GM12874 (cell line): ENCODE results near the gene RAI1.

ENCODE experiments used
- TF ChIP-seq, protein P1 (sequence below): IDR thresholded peaks from 2 replicates; pipeline ENCODE4 v1.5.1; 2011; ENCODE audit warnings: low read depth, mild to moderate bottlenecking, control low read depth, low read length, moderate library complexity; ENCODE audit not compliant: insufficient read depth

The RAI1 gene

DNA sequence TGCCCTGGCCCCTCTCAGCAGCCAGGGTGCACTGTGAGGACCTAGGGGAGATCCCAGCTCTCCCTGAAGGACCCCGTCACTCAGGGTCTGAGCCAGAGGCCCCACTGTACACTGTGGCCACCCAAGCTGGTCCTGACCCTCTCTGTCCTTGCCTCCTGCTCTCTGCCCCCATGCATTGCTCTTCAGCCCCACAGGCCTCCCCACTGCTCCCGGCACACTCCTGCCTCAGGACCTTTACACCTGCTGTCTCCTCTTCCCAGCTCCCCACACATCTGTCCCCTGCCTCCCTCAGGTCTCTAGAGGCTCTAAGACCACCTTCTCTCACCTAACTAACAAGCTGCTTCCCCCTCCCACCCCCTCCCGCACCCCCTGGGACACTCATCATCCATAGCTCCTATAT lies 12.9 kb upstream of the RAI1 start:
- TF ChIP-seq, protein P1, sequence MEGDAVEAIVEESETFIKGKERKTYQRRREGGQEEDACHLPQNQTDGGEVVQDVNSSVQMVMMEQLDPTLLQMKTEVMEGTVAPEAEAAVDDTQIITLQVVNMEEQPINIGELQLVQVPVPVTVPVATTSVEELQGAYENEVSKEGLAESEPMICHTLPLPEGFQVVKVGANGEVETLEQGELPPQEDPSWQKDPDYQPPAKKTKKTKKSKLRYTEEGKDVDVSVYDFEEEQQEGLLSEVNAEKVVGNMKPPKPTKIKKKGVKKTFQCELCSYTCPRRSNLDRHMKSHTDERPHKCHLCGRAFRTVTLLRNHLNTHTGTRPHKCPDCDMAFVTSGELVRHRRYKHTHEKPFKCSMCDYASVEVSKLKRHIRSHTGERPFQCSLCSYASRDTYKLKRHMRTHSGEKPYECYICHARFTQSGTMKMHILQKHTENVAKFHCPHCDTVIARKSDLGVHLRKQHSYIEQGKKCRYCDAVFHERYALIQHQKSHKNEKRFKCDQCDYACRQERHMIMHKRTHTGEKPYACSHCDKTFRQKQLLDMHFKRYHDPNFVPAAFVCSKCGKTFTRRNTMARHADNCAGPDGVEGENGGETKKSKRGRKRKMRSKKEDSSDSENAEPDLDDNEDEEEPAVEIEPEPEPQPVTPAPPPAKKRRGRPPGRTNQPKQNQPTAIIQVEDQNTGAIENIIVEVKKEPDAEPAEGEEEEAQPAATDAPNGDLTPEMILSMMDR = no peak

DNA sequence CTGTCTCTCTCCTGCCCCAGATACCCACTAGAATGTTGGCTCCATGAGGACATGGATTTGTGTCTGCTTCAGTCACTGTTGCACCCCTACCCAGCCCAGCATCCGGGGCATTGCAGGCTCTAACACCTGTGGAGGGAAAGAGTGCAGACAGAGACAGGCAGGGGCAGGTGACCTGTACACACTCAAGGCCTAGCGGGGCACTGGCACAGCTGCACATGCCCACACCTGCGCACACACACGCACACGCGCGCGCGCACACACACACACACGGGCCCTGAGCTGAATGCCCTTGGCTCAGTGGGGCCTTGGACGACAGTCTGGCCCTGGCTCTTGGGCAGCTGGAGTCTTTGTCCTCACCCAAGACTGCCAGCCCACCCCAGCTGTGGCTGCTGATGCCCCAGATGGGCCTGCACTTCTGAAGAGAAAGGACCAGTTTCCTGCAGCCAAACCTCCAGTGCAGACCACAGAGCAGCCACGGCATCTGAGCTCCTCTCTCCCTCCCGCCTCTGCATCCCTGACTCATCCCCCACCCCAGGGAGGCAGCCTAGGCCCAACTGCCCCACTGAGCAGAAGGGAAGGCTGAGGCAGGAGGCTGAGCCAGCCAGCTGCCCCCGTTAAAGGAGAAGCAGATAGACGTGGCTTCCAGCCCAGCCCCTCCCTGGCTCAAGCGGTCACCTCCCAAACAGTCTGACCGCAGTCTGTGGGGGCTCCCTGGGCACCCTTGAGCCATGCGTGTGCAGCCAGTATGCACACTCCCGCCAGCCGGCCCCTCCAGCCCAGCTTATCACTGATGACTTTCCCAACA lies 12.3 kb upstream of the RAI1 start:
- TF ChIP-seq, protein P1 = no peak

DNA sequence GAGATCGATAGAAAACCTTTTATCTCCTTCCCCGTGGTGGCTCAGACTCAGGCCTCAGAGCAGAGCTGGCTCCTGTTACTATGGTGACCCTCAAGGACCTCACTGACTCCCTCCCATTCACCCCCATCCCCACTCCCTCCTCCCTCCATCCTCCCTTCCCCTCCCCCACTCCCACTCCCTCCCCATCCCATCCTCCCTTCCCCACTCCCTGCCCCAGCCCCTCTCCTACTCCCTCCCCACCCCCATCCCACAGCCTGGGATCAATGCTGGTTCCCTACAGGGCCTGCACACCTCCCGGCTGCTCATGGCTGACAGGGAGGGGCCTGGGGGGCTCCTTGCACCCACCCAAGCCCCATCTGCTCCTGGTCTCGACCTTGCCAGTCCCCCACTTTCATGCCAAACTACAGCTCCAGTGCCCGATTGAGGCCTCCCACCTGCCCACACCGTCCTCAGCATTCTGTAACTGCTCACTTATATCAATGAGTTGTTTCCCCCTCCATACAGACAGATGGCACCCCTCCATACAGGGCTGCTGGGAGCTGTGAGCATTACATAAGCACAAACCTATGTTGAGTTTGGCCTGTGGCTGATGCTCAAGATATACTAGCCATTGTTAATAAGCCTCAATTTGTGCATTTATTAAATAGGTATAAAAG lies 11.6 kb upstream of the RAI1 start:
- TF ChIP-seq, protein P1 = no peak

DNA sequence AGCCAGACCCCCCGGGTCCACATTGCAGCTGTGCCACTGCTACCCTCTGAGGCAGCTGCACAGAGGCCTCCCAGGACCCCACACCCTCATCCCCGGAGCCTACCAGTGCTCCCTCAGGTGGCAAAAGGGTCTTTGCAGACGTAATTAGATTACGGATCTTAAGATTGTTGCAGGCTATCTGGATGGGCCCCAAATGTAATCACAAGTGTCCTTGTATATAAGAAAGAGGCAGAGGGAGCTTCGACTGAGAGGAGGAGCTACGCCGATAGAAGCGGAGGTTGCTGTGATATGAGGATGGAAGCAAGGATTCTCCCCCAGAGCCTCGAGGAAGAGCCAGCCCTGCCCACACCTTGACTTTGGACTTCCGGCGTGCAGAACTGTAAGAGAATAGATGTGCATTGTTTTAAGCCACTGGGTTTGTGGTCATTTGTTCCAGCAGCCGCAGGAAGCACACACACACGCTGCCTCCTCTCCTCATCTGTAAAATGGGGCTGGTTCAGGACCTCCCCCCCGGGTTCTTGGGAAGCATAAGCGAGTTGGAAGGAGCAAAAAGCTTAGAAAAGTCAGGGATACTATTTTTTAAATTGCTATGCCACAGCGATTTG lies 10.5 kb upstream of the RAI1 start:
- TF ChIP-seq, protein P1 = no peak

DNA sequence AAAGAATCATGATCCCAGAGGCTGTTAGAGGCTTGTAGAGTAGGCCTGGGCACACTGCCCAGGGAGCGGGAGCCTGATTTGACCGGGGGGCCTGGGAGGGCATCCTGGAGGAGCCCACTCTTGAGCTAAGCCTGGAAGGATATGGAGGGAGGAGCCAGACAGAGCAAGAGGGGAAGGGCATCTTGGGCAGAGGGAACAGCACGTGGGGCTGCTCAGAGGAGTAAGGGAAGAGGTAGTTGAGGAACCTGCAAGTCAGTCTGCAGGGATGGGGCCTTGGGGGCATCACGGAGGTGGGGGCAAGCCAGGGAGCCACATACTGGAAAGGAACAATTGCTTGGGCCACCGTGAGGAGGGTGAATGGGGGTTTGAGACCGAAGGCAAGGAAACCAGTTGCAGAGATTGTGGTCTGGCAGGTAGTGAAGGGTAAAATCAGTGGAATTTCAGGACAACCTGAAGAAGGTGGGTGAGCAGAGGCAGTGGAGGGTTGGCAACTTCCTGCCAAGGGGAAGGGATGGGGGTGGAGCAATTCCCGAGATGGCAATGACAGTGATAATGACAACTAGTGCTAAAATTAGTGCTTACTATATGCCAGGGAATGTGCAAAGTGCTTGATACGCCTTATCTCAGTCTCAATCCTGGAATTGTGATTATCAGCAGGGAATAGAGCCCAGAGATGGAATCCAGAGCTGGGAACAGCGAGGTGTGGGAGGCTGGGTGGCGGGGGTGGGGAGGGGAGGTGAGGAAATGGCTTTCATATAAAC lies 9.7 kb upstream of the RAI1 start:
- TF ChIP-seq, protein P1 = no peak

DNA sequence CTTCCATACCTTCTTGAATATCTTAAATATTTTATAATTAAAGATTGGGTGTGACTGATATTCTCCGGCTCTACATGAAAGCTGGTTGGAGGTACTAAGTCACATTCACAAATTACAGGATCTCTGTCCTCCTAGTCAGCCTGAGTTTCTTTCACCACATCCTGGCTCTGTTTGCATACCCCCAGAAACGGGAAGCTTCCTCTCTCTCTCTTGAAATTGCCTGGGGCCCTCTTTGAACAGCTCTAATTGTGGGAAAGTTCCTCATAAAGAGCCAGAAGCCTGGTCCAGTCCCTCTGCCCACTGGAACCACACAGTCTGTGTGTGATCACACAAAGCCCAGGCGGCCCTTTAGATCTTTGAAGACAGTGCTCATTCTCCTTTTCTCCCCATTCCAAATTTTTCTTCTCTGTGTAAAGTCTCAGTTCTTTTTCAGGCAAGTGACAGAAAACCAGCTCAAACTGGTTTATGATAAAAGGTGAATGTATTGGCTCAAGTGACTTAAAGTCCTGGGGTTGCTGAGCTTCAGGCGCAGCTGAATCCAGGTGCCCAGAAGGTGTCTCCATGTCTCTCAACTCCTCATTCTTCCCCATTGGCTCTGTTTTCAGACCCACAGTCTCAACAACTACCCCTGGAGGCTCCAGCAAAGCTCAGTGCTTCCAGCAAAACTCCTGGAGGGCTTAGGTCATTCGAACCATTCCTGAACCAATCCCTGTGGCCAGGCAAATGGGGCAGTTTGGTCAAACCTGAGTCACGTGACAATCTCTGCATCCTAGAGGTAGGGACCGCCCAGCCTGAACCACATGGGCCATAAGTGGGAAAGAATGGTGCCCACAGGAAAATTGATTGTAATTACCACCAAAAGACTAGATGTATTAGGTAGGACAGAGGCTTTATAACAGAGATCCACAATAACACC lies 8.5 kb upstream of the RAI1 start:
- TF ChIP-seq, protein P1 = no peak
